PC-3 (cell line): ENCODE measurements around the gene PIAS1.

Experiments
- EZH2 ChIP-seq: fragments of 300-600 bp; sonication (generic); IDR thresholded peaks from one replicate; pipeline ENCODE4 v1.6.1; 2017; ENCODE audit warnings: antibody characterized with exemption, mild to moderate bottlenecking, low read length; ENCODE audit not compliant: unreplicated experiment
- EZH2phosphoT487 ChIP-seq: fragments of 300-600 bp; sonication (generic); IDR thresholded peaks from 2 replicates; pipeline ENCODE4 v1.6.1; 2018; ENCODE audit warnings: mild to moderate bottlenecking, antibody characterized with exemption, low read length, borderline replicate concordance
- TF ChIP-seq, protein P1 (sequence below): fragments of 300-600 bp; sonication (generic); conservative IDR thresholded peaks from 2 replicates; pipeline ENCODE4 v1.5.1; 2017; ENCODE audit warnings: antibody characterized with exemption, low read depth, mild to moderate bottlenecking, low read length

DNA sequence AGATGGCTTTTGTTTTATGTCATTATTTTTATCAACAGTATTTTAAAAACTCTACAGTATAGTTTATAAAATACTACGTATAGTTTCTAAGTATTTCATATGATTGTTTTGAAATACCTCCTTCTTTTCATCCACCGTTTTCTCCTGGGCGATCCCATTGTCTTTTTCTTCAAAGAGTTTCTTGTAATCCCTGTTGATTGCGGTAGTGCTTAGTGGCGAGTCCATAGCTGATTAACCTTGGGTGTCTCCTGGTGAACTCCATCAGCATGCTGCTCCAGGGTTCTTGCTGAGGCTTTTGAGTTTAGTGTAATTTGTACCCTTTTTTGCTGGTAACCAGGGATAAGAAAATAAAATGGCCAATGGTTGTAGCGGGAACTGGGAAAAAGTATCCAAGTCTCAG, 3.6 kb downstream of the PIAS1 start:
- TF ChIP-seq, protein P1, sequence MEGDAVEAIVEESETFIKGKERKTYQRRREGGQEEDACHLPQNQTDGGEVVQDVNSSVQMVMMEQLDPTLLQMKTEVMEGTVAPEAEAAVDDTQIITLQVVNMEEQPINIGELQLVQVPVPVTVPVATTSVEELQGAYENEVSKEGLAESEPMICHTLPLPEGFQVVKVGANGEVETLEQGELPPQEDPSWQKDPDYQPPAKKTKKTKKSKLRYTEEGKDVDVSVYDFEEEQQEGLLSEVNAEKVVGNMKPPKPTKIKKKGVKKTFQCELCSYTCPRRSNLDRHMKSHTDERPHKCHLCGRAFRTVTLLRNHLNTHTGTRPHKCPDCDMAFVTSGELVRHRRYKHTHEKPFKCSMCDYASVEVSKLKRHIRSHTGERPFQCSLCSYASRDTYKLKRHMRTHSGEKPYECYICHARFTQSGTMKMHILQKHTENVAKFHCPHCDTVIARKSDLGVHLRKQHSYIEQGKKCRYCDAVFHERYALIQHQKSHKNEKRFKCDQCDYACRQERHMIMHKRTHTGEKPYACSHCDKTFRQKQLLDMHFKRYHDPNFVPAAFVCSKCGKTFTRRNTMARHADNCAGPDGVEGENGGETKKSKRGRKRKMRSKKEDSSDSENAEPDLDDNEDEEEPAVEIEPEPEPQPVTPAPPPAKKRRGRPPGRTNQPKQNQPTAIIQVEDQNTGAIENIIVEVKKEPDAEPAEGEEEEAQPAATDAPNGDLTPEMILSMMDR = no peak
- TF ChIP-seq EZH2 (no peak), EZH2phosphoT487 (no peak)
